HG03442 (cell line): Measurements from ENCODE around the gene CACNA1A.
"Not testable (repeated sequence)": the region's sequence is repeated elsewhere in the genome, so short reads cannot be mapped to it uniquely, and the experiment has no call there.

Experiments
- ATAC-seq: cut with Tn5 transposase; IDR thresholded peaks from one replicate; pipeline ENCODE4 v1.9.1; 2021; ENCODE audit warnings: mild to moderate bottlenecking, moderate library complexity; ENCODE audit not compliant: unreplicated experiment

The CACNA1A gene

GRCh38 chr19:13366529-13367143 lies 139.6 kb downstream of the CACNA1A start:
- no peak for ATAC-seq

- no peak for ATAC-seq
These were observed 142.3 kb downstream of the CACNA1A start for GRCh38 chr19:13363954-13364353.

GRCh38 chr19:13363245-13363644 lies 143.0 kb downstream of the CACNA1A start:
- ATAC-seq: no peak

- ATAC-seq: no peak
These were observed 143.6 kb downstream of the CACNA1A start for GRCh38 chr19:13362668-13363067.

- not testable (repeated sequence) for ATAC-seq
These were observed 144.6 kb downstream of the CACNA1A start for GRCh38 chr19:13361726-13362125.

GRCh38 chr19:13356686-13357280 lies 149.5 kb downstream of the CACNA1A start:
- ATAC-seq: no peak

- no peak for ATAC-seq
These were observed 150.1 kb downstream of the CACNA1A start for GRCh38 chr19:13356185-13356584.

GRCh38 chr19:13355356-13355755 lies 150.9 kb downstream of the CACNA1A start:
- no peak for ATAC-seq

GRCh38 chr19:13353625-13354024 lies 152.7 kb downstream of the CACNA1A start:
- ATAC-seq: no peak

- ATAC-seq: no peak
These were observed 155.5 kb downstream of the CACNA1A start for GRCh38 chr19:13350759-13351158.

GRCh38 chr19:13350072-13350471 lies 156.2 kb downstream of the CACNA1A start:
- ATAC-seq: no peak

- ATAC-seq: no peak
These were observed 158.9 kb downstream of the CACNA1A start for GRCh38 chr19:13347367-13347766.

- no peak for ATAC-seq
These were observed 162.8 kb downstream of the CACNA1A start for GRCh38 chr19:13343514-13343913.

- ATAC-seq: no peak
These were observed 163.6 kb downstream of the CACNA1A start for GRCh38 chr19:13342672-13343071.

- no peak for ATAC-seq
These were observed 166.4 kb downstream of the CACNA1A start for GRCh38 chr19:13339869-13340268.

- ATAC-seq: no peak
These were observed 169.1 kb downstream of the CACNA1A start for GRCh38 chr19:13337181-13337580.

GRCh38 chr19:13334801-13335481 lies 171.3 kb downstream of the CACNA1A start:
- ATAC-seq: no peak

GRCh38 chr19:13330285-13330684 lies 176.0 kb downstream of the CACNA1A start:
- ATAC-seq: no peak

GRCh38 chr19:13329766-13330165 lies 176.5 kb downstream of the CACNA1A start:
- ATAC-seq: no peak

- no peak for ATAC-seq
These were observed 178.0 kb downstream of the CACNA1A start for GRCh38 chr19:13328241-13328640.

GRCh38 chr19:13319526-13319925 lies 186.8 kb downstream of the CACNA1A start:
- ATAC-seq: no peak

GRCh38 chr19:13318190-13318589 lies 188.1 kb downstream of the CACNA1A start:
- ATAC-seq: no peak
